HK-2 (cell line): ENCODE measurements around the gene GDA.
"Not testable (repeated sequence)": the region's sequence is repeated elsewhere in the genome, so short reads cannot be mapped to it uniquely, and the experiment has no call there.

Source experiments
- DNase-seq: peaks from one replicate; pipeline ENCODE4 v3.0.0-alpha.2; 2018; ENCODE audit not compliant: unreplicated experiment

GDA gene

GRCh38 chr9:72207278-72207677, 58.0 kb downstream of the GDA start:
- no peak for DNase-seq

GRCh38 chr9:72210522-72210921, 61.3 kb downstream of the GDA start:
- no peak for DNase-seq

GRCh38 chr9:72211047-72211446, 61.8 kb downstream of the GDA start:
- no peak for DNase-seq

GRCh38 chr9:72213906-72214305, 64.7 kb downstream of the GDA start:
- DNase-seq, result no peak

GRCh38 chr9:72217306-72217842, 68.1 kb downstream of the GDA start:
- DNase-seq, result no peak

- DNase-seq, result no peak
Measured at GRCh38 chr9:72220589-72220988, 71.3 kb downstream of the GDA start.

GRCh38 chr9:72226146-72226812, 77.0 kb downstream of the GDA start:
- no peak for DNase-seq

- DNase-seq, result no peak
Measured at GRCh38 chr9:72228282-72228681, 79.0 kb downstream of the GDA start.

GRCh38 chr9:72232778-72233177, 83.5 kb downstream of the GDA start:
- no peak for DNase-seq

- DNase-seq, result no peak
Measured at GRCh38 chr9:72247549-72247948, 98.3 kb downstream of the GDA start.

GRCh38 chr9:72251589-72251988, 102.3 kb downstream of the GDA start:
- no peak for DNase-seq

- DNase-seq, result no peak
Measured at GRCh38 chr9:72254901-72255545, 105.8 kb downstream of the GDA start.

- no peak for DNase-seq
Measured at GRCh38 chr9:72255569-72255968, 106.3 kb downstream of the GDA start.

- no peak for DNase-seq
Measured at GRCh38 chr9:72256931-72257330, 107.7 kb downstream of the GDA start.

GRCh38 chr9:72257814-72258213, 108.6 kb downstream of the GDA start:
- no peak for DNase-seq

GRCh38 chr9:72262063-72262462, 112.8 kb downstream of the GDA start:
- DNase-seq, result no peak

- no peak for DNase-seq
Measured at GRCh38 chr9:72263572-72263971, 114.3 kb downstream of the GDA start.

GRCh38 chr9:72268961-72269360, 119.7 kb downstream of the GDA start:
- DNase-seq, result no peak

- not testable (repeated sequence) for DNase-seq
Measured at GRCh38 chr9:72270359-72270758, 121.1 kb downstream of the GDA start.

GRCh38 chr9:72271613-72272478, 122.6 kb downstream of the GDA start:
- no peak for DNase-seq

- no peak for DNase-seq
Measured at GRCh38 chr9:72274441-72274840, 125.2 kb downstream of the GDA start.

GRCh38 chr9:72274916-72275315, 125.7 kb downstream of the GDA start:
- no peak for DNase-seq

GRCh38 chr9:72276429-72276828, 127.2 kb downstream of the GDA start:
- DNase-seq, result no peak
